GM12878 (cell line): Measurements from ENCODE around the gene MBD2. TPM values are rescaled to one million over a fixed set of nuclear protein-coding genes. Genes with fewer than 3 reads are reported as not detected.
A peak's percentile ranks its signal among the peaks of the same experiment; 100 is the strongest.

ENCODE experiments used
- CBFB ChIP-seq: IDR thresholded peaks from 2 replicates; pipeline ENCODE4 v1.6.1; 2016; ENCODE audit warnings: antibody characterized with exemption, low read depth
- EGR1 ChIP-seq, 2 experiments: IDR thresholded peaks; 1 replicate in 1 of 2; 2 replicates in 1 of 2; pipeline ENCODE4 v1.6.1; 2011 to 2012; ENCODE audit warnings: low read depth in 2 of 2, low read length in 2 of 2, borderline replicate concordance in 1 of 2, mild to moderate bottlenecking in 1 of 2, moderate library complexity in 1 of 2
- EP300 ChIP-seq, 2 experiments: fragments of 150-350 bp in 1 of 2; IDR thresholded peaks; 2 replicates each; pipeline ENCODE4 v1.6.1; 2011 to 2012; ENCODE audit warnings: low read depth in 2 of 2, low read length in 2 of 2, borderline replicate concordance in 1 of 2, improper control_type of control experiment in 1 of 2, inconsistent platforms in 1 of 2; ENCODE audit not compliant: control insufficient read depth in 1 of 2
- IRF4 ChIP-seq: IDR thresholded peaks from 2 replicates; pipeline ENCODE4 v1.6.1; 2011; ENCODE audit warnings: low read depth, low read length
- LARP7 ChIP-seq: fragments of 450-650 bp; IDR thresholded peaks from 2 replicates; pipeline ENCODE4 v1.6.1; 2017; ENCODE audit warnings: mild to moderate bottlenecking
- PAX8 ChIP-seq: fragments of 450-650 bp; IDR thresholded peaks from 2 replicates; pipeline ENCODE4 v1.6.1; 2017; ENCODE audit warnings: mild to moderate bottlenecking, moderate library complexity
- POLR2AphosphoS2 ChIP-seq: IDR thresholded peaks from 2 replicates; pipeline ENCODE4 v1.6.1; 2011; ENCODE audit warnings: low read depth, mild to moderate bottlenecking, low read length, improper control_type of control experiment, moderate library complexity
- RCOR1 ChIP-seq: conservative IDR thresholded peaks from 2 replicates; pipeline ENCODE4 v1.6.1; 2012; ENCODE audit warnings: low read depth, low read length, improper control_type of control experiment
- RELA ChIP-seq: fragments of 450-650 bp; IDR thresholded peaks from 2 replicates; pipeline ENCODE4 v1.8.0; 2014; ENCODE audit warnings: borderline replicate concordance; ENCODE audit not compliant: partially characterized antibody
- RUNX3 ChIP-seq: IDR thresholded peaks from 2 replicates; pipeline ENCODE4 v1.6.1; 2012; ENCODE audit warnings: low read length, inconsistent platforms
- STAT3 ChIP-seq: IDR thresholded peaks from 2 replicates; pipeline ENCODE4 v1.6.1; 2011; ENCODE audit warnings: low read depth, low read length, improper control_type of control experiment
- SUZ12 ChIP-seq: fragments of 200-600 bp; sonication (generic); IDR thresholded peaks from one replicate; pipeline ENCODE4 v1.6.1; 2018; ENCODE audit warnings: antibody characterized with exemption, mild to moderate bottlenecking; ENCODE audit not compliant: unreplicated experiment
- YY1 ChIP-seq: IDR thresholded peaks from 2 replicates; pipeline ENCODE4 v1.6.1; 2011; ENCODE audit warnings: low read depth, mild to moderate bottlenecking, low read length
- ZNF207 ChIP-seq: fragments of 450-650 bp; IDR thresholded peaks from 2 replicates; pipeline ENCODE4 v1.6.1; 2014; ENCODE audit warnings: antibody characterized with exemption, mild to moderate bottlenecking, borderline replicate concordance
- polyA plus RNA-seq, 11 experiments: library from polyadenylated mRNA; depleted of rRNA in 4 of 11; unstranded in 6 of 11; stranded (reverse) in 5 of 11; fragments of >200 nt; fragmentation: Nextera tagmentation in 4 of 11; fragmentation: Illumina TruSeq in 1 of 11; extraction: Ambion mirVana in 4 of 11; extraction: Trizol in 1 of 11; gene quantifications; 1 replicate in 1 of 11; 2 replicates in 10 of 11; pipeline versions ENCODE4 v1.2.1 to v1.2.3, GENCODE V29; 2011 to 2016; ENCODE audit warnings: inconsistent platforms in 2 of 11, missing spikeins in 2 of 11, low read depth in 1 of 11
- total RNA-seq, 4 experiments: library from RNA; depleted of rRNA in 3 of 4; stranded (reverse); fragments of >200 nt in 3 of 4; fragmentation: Illumina TruSeq in 1 of 4; extraction: Trizol in 1 of 4; gene quantifications; 2 replicates each; pipeline versions ENCODE4 v1.2.1 to v1.2.3, GENCODE V29; 2013 to 2021
- TF ChIP-seq, protein P1 (sequence below): fragments of 450-650 bp; conservative IDR thresholded peaks from 2 replicates; pipeline ENCODE4 v1.6.1; 2017; ENCODE audit warnings: mild to moderate bottlenecking, moderate library complexity
- TF ChIP-seq, protein P2 (sequence below): IDR thresholded peaks from 2 replicates; pipeline ENCODE4 v1.6.1; 2011; ENCODE audit warnings: low read depth, mild to moderate bottlenecking, low read length, moderate library complexity, borderline replicate concordance; ENCODE audit errors: extremely low read depth
- TF ChIP-seq, protein P3 (sequence below): fragments of 450-650 bp; formaldehyde crosslinking; IDR thresholded peaks from 2 replicates; pipeline ENCODE4 v1.4.0; 2020; ENCODE audit warnings: mild to moderate bottlenecking, moderate library complexity
- TF ChIP-seq, protein P4 (sequence below): IDR thresholded peaks from 2 replicates; pipeline ENCODE4 v1.6.1; 2012; ENCODE audit warnings: improper control_type of control experiment, low read depth, low read length; ENCODE audit not compliant: insufficient replicate concordance

The MBD2 gene
- total and polyA plus RNA-seq, 10 of the 15 experiments (the other 5 are each of a cell fraction or from before 2014, with no cell fraction given), result 24.1 to 276 (median 57.9) TPM

DNA sequence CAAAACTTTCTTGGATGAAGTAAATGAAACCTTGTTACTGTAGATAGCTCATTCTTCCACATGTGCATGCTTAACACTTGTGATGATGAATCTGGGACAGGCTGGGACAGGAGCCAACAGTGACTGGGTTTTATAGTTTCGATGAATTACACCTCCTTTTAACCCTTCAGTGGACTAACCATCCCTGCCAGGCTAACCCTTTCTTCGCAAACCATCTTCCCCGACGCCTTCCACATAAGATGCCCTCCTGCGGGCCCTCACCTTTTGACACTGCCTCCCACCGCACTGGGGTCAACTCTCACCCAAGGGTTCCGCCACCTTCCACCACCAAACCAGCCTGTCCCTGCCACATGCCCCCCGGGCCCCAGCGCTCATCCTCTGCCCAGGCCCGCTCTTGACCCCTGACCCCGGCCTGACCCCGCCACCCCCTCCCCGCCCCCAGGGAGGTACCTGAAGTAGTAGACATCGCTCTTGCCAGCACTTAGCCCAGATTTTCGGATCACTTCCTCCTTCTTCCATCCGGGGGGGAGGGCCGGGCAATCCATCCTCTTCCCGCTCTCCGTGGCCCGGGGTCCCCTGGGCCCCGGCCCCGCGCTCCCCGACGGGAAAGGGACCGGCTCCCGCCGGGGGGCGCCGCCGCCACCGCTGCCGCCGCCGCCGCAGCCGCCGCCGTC lies 764 bp downstream of the MBD2 start (continued):
- TF ChIP-seq, protein P1, sequence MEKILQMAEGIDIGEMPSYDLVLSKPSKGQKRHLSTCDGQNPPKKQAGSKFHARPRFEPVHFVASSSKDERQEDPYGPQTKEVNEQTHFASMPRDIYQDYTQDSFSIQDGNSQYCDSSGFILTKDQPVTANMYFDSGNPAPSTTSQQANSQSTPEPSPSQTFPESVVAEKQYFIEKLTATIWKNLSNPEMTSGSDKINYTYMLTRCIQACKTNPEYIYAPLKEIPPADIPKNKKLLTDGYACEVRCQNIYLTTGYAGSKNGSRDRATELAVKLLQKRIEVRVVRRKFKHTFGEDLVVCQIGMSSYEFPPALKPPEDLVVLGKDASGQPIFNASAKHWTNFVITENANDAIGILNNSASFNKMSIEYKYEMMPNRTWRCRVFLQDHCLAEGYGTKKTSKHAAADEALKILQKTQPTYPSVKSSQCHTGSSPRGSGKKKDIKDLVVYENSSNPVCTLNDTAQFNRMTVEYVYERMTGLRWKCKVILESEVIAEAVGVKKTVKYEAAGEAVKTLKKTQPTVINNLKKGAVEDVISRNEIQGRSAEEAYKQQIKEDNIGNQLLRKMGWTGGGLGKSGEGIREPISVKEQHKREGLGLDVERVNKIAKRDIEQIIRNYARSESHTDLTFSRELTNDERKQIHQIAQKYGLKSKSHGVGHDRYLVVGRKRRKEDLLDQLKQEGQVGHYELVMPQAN, result no peak
- TF ChIP-seq EP300 (IDR thresholded peaks at IDR 0.05; ENCODE audit: borderline replicate concordance in 1 of 2, control insufficient read depth in 1 of 2, low read depth in 2 of 2, low read length in 2 of 2), result no peak
- no peak; the same call in 1 of the 2 replicates for TF ChIP-seq RUNX3
- TF ChIP-seq POLR2AphosphoS2, result 0 out of 2 replicates have a peak, but pooled peaks have one; percentile 23
- no peak for TF ChIP-seq RELA
- TF ChIP-seq SUZ12, result no peak
- TF ChIP-seq STAT3, result no peak
- TF ChIP-seq, protein P2, sequence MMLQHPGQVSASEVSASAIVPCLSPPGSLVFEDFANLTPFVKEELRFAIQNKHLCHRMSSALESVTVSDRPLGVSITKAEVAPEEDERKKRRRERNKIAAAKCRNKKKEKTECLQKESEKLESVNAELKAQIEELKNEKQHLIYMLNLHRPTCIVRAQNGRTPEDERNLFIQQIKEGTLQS, result no peak
- no peak for TF ChIP-seq CBFB
- no peak; the same call in 1 of the 2 replicates for TF ChIP-seq LARP7
- TF ChIP-seq YY1, result no peak
- no peak; the same call in 1 of the 2 replicates for TF ChIP-seq ZNF207
- TF ChIP-seq IRF4, result 0 out of 2 replicates have a peak, but pooled peaks have one; percentile 2
- no peak for TF ChIP-seq PAX8
- TF ChIP-seq, protein P3, sequence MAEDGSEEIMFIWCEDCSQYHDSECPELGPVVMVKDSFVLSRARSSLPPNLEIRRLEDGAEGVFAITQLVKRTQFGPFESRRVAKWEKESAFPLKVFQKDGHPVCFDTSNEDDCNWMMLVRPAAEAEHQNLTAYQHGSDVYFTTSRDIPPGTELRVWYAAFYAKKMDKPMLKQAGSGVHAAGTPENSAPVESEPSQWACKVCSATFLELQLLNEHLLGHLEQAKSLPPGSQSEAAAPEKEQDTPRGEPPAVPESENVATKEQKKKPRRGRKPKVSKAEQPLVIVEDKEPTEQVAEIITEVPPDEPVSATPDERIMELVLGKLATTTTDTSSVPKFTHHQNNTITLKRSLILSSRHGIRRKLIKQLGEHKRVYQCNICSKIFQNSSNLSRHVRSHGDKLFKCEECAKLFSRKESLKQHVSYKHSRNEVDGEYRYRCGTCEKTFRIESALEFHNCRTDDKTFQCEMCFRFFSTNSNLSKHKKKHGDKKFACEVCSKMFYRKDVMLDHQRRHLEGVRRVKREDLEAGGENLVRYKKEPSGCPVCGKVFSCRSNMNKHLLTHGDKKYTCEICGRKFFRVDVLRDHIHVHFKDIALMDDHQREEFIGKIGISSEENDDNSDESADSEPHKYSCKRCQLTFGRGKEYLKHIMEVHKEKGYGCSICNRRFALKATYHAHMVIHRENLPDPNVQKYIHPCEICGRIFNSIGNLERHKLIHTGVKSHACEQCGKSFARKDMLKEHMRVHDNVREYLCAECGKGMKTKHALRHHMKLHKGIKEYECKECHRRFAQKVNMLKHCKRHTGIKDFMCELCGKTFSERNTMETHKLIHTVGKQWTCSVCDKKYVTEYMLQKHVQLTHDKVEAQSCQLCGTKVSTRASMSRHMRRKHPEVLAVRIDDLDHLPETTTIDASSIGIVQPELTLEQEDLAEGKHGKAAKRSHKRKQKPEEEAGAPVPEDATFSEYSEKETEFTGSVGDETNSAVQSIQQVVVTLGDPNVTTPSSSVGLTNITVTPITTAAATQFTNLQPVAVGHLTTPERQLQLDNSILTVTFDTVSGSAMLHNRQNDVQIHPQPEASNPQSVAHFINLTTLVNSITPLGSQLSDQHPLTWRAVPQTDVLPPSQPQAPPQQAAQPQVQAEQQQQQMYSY (CRISPR knock-in tag), result no peak
- no peak for TF ChIP-seq RCOR1
- peak in 1 of 2 experiments; percentile 8; a peak in 1 of 3 replicates for TF ChIP-seq EGR1 (IDR thresholded peaks at IDR 0.05; ENCODE audit: borderline replicate concordance in 1 of 2, low read depth in 2 of 2, low read length in 2 of 2)
- TF ChIP-seq, protein P4, sequence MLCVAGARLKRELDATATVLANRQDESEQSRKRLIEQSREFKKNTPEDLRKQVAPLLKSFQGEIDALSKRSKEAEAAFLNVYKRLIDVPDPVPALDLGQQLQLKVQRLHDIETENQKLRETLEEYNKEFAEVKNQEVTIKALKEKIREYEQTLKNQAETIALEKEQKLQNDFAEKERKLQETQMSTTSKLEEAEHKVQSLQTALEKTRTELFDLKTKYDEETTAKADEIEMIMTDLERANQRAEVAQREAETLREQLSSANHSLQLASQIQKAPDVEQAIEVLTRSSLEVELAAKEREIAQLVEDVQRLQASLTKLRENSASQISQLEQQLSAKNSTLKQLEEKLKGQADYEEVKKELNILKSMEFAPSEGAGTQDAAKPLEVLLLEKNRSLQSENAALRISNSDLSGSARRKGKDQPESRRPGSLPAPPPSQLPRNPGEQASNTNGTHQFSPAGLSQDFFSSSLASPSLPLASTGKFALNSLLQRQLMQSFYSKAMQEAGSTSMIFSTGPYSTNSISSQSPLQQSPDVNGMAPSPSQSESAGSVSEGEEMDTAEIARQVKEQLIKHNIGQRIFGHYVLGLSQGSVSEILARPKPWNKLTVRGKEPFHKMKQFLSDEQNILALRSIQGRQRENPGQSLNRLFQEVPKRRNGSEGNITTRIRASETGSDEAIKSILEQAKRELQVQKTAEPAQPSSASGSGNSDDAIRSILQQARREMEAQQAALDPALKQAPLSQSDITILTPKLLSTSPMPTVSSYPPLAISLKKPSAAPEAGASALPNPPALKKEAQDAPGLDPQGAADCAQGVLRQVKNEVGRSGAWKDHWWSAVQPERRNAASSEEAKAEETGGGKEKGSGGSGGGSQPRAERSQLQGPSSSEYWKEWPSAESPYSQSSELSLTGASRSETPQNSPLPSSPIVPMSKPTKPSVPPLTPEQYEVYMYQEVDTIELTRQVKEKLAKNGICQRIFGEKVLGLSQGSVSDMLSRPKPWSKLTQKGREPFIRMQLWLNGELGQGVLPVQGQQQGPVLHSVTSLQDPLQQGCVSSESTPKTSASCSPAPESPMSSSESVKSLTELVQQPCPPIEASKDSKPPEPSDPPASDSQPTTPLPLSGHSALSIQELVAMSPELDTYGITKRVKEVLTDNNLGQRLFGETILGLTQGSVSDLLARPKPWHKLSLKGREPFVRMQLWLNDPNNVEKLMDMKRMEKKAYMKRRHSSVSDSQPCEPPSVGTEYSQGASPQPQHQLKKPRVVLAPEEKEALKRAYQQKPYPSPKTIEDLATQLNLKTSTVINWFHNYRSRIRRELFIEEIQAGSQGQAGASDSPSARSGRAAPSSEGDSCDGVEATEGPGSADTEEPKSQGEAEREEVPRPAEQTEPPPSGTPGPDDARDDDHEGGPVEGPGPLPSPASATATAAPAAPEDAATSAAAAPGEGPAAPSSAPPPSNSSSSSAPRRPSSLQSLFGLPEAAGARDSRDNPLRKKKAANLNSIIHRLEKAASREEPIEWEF, result no peak
